ENCODE results near the gene PRUNE2. TPM values are rescaled to one million over a fixed set of nuclear protein-coding genes. Genes with fewer than 3 reads are reported as not detected.

Gene PRUNE2
- polyA plus RNA-seq, 1 donor (not counting 4 experiments of a cell fraction or from before 2014, with no cell fraction given), result 0.41 TPM

DNA sequence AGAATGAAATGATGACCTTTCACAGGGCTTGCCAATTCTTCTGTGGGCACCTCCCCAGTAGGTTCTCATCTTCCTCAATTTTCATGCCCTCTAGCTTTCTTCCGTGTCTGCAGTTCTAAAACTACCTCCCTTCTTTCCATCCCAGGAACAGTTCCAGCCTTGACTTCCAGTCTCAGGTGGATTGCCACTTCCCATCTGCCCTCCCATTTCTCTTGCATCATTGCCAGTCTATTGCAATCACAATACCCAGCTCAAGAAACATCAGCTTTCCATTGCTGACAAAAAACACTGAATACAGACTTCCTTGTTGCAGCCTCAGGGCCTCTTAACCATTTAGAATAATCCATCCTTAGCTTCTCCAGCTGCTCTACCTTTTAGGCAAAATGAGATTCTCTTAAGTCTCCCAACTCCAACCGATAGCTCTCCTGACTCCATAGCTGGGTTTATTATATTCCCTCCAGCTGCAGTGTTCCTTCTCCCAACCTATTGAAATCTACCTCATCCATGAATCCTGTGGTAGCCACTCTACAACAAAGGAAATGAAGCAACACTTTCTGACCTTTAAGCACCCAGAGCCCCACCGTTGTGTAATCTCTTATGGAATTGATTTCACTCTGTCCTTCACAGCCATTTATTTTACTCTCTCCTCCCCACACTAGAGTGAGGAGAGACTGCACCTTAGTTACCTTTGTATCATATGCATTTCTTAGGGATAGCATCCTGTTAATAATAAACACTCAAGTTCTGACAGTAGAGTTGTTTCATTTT, 217.3 kb downstream of the PRUNE2 start:
- H3K4me1 ChIP-seq (ENCODE audit: control insufficient read depth, extremely low read depth, insufficient read depth, low read length), result no peaks in the 10 kb centered on the region
- DNase-seq (ENCODE audit: low read depth, low spot score) (no peak), FAIRE-seq (no peak)
- no peak overlapping the region for H3K4me3 ChIP-seq (ENCODE audit: control insufficient read depth in 2 of 3, extremely low read depth in 1 of 3, insufficient read depth in 2 of 3, low read depth in 1 of 3, low read length in 3 of 3)
- H3K9me1 ChIP-seq (ENCODE audit: control insufficient read depth, extremely low read depth, insufficient read depth, low read length), result no peaks in the 10 kb centered on the region
- H3K9ac ChIP-seq (ENCODE audit: control insufficient read depth, extremely low read depth, insufficient read depth, low read length), result no peak overlapping the region
- dilution Hi-C loops (cut with MboI; ENCODE audit: extremely low pct_ligation_motif_present, low sequenced_read_pairs), result no loop called here
- no peaks in the 10 kb centered on the region for H3K36me3 ChIP-seq (ENCODE audit: control insufficient read depth in 2 of 2, extremely low read depth in 1 of 2, insufficient read depth in 2 of 2, low read length in 2 of 2)
- H3K4me2 ChIP-seq (ENCODE audit: control insufficient read depth, extremely low read depth, insufficient read depth, low read depth, low read length), result no peak overlapping the region
- peaks cover 7% of the 10 kb centered on the region for H3K27me3 ChIP-seq (ENCODE audit: control insufficient read depth, extremely low read depth, insufficient read depth, low read length)
- H3K27ac ChIP-seq (ENCODE audit: control insufficient read depth, insufficient read depth, low read length), result no peak overlapping the region
- TF ChIP-seq EZH2 (IDR thresholded peaks at IDR 0.05; ENCODE audit: low read length), result no peak
- TF ChIP-seq, protein P1, sequence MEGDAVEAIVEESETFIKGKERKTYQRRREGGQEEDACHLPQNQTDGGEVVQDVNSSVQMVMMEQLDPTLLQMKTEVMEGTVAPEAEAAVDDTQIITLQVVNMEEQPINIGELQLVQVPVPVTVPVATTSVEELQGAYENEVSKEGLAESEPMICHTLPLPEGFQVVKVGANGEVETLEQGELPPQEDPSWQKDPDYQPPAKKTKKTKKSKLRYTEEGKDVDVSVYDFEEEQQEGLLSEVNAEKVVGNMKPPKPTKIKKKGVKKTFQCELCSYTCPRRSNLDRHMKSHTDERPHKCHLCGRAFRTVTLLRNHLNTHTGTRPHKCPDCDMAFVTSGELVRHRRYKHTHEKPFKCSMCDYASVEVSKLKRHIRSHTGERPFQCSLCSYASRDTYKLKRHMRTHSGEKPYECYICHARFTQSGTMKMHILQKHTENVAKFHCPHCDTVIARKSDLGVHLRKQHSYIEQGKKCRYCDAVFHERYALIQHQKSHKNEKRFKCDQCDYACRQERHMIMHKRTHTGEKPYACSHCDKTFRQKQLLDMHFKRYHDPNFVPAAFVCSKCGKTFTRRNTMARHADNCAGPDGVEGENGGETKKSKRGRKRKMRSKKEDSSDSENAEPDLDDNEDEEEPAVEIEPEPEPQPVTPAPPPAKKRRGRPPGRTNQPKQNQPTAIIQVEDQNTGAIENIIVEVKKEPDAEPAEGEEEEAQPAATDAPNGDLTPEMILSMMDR (optimal IDR thresholded peaks at IDR 0.05 in 1 of 3, IDR thresholded peaks at IDR 0.05 in 1 of 3, conservative IDR thresholded peaks at IDR 0.05 in 1 of 3; ENCODE audit: extremely low read depth in 1 of 3, insufficient read depth in 2 of 3, low read length in 3 of 3), result no peak
- H3K9me3 ChIP-seq (ENCODE audit: control insufficient read depth, low read depth, low read length), result no peaks in the 10 kb centered on the region
- H2AFZ ChIP-seq (ENCODE audit: control insufficient read depth, low read length), result no peak overlapping the region
- no peaks in the 10 kb centered on the region for H3K79me2 ChIP-seq (ENCODE audit: control insufficient read depth, insufficient read depth, low read length)
- no peaks in the 10 kb centered on the region for H4K20me1 ChIP-seq (ENCODE audit: control insufficient read depth, extremely low read depth, insufficient read depth, low read length)

DNA sequence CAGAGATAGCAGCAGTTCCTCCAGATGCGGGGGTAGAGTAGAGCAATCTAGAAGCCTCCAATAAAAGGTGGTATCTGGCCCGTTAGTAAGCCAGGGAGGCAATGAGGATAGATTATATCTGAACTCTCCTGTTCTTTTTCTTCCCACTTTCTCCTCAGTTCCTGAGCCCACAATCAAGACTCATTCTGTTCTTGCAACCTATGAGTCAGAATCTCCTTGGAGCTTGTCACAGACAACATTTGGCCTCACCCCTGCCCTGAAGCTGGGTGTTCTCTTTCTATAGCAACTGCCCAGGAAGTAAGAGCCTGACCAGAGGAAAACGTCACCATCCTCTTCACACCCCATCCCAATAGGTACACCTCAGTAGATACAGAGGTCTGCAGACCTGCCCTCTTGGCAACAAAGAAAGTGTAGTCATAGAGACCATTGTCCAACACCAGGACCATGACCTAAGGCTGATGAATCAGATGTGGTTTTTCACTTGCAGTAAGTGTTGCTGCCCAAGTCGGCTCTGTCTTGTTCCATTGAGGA, 218.0 kb downstream of the PRUNE2 start:
- Histone ChIP-seq H3K27ac (ENCODE audit: control insufficient read depth, insufficient read depth, low read length) (no peak overlapping the region), H3K27me3 (ENCODE audit: control insufficient read depth, extremely low read depth, insufficient read depth, low read length) (peaks cover 7% of the 10 kb centered on the region), H4K20me1 (ENCODE audit: control insufficient read depth, extremely low read depth, insufficient read depth, low read length) (no peaks in the 10 kb centered on the region), H3K4me2 (ENCODE audit: control insufficient read depth, extremely low read depth, insufficient read depth, low read depth, low read length) (no peak overlapping the region), H3K9ac (ENCODE audit: control insufficient read depth, extremely low read depth, insufficient read depth, low read length) (no peak overlapping the region), H3K4me3 (ENCODE audit: control insufficient read depth in 2 of 3, extremely low read depth in 1 of 3, insufficient read depth in 2 of 3, low read depth in 1 of 3, low read length in 3 of 3) (no peak overlapping the region), H3K36me3 (ENCODE audit: control insufficient read depth in 2 of 2, extremely low read depth in 1 of 2, insufficient read depth in 2 of 2, low read length in 2 of 2) (no peaks in the 10 kb centered on the region), H3K9me3 (ENCODE audit: control insufficient read depth, low read depth, low read length) (no peaks in the 10 kb centered on the region), H3K9me1 (ENCODE audit: control insufficient read depth, extremely low read depth, insufficient read depth, low read length) (no peaks in the 10 kb centered on the region), H3K4me1 (ENCODE audit: control insufficient read depth, extremely low read depth, insufficient read depth, low read length) (no peaks in the 10 kb centered on the region), H2AFZ (ENCODE audit: control insufficient read depth, low read length) (no peak overlapping the region), H3K79me2 (ENCODE audit: control insufficient read depth, insufficient read depth, low read length) (no peaks in the 10 kb centered on the region)
- FAIRE-seq (no peak), DNase-seq (ENCODE audit: low read depth, low spot score) (peak; percentile 1)
- dilution Hi-C loops (cut with MboI; ENCODE audit: extremely low pct_ligation_motif_present, low sequenced_read_pairs), result no loop called here
- TF ChIP-seq, protein P1 (optimal IDR thresholded peaks at IDR 0.05 in 1 of 3, IDR thresholded peaks at IDR 0.05 in 1 of 3, conservative IDR thresholded peaks at IDR 0.05 in 1 of 3; ENCODE audit: extremely low read depth in 1 of 3, insufficient read depth in 2 of 3, low read length in 3 of 3), result no peak
- no peak for TF ChIP-seq EZH2 (IDR thresholded peaks at IDR 0.05; ENCODE audit: low read length)

Data from keratinocyte (primary cell).